Measurements from ENCODE around the gene RPS10. TPM values are rescaled to one million over a fixed set of nuclear protein-coding genes. Genes with fewer than 3 reads are reported as not detected.

RPS10 gene
- total and polyA plus RNA-seq, 2 experiments from 2014 or later: 518 to 1,824 TPM

DNA sequence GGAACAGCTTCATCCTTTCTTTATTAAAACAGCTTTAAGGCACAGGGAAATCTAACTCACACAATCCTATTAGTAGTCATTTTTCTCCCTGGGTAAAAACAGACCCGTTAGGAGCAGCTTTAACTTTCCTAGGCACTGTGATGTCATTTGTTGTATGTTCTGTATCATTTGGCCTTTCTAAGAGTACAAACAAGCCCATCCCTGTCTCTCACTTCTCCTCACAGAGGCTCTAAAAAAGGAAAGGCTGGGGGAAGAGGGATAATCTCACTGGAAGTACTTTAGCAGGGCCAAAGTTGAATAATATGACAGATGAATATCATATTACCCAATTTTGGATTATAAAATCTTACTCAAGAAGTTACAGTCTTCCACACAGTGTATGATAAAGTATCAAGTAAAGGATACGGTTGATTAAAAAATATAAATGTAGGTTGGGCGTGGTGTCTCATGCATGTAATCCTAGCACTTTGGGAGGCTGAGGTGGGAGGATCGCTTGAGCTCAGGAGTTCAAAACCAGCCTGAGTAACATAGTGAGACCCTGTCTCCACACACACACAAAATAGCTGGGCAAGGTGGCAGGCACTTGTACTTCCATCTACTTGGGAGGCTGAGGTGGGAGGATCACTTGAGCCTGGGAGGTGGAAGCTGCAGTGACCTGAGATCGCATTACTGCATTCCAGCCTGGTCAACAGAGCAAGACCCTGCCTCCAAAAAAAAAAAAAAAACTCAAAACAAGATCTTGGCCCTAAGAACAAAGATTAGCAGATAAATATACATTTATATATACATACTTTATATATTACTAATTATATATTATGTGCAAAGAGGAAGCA is 41.3 kb downstream of the RPS10 start:
- Histone ChIP-seq H3K79me2 (peaks cover 91% of the 10 kb centered on the region), H3K4me3 (no peak overlapping the region), H3K27me3 (no peaks in the 10 kb centered on the region), H3K4me1 (ENCODE audit: insufficient read depth) (peaks cover 19% of the 10 kb centered on the region), H2AFZ (no peak overlapping the region), H3K9me3 (ENCODE audit: low read depth) (no peaks in the 10 kb centered on the region), H3K9me2 (replicated peaks; ENCODE audit: insufficient read depth) (no peaks in the 10 kb centered on the region), H3K36me3 (replicated peaks; ENCODE audit: insufficient read depth, low read depth) (no peaks in the 10 kb centered on the region), H4K20me1 (ENCODE audit: insufficient read depth, poor library complexity, severe bottlenecking) (peaks cover 38% of the 10 kb centered on the region), H3K4me2 (no peak overlapping the region), H3K27ac (peak overlapping the region; percentile 75)
- no peak for DNase-seq (ENCODE audit: low spot score)
- TF ChIP-seq EZH2phosphoT487 (IDR thresholded peaks at IDR 0.05; ENCODE audit: low read depth, severe bottlenecking, unreplicated experiment): no peak
- no peak for TF ChIP-seq EZH2 (IDR thresholded peaks at IDR 0.05; ENCODE audit: borderline replicate concordance)
- TF ChIP-seq, protein P1, sequence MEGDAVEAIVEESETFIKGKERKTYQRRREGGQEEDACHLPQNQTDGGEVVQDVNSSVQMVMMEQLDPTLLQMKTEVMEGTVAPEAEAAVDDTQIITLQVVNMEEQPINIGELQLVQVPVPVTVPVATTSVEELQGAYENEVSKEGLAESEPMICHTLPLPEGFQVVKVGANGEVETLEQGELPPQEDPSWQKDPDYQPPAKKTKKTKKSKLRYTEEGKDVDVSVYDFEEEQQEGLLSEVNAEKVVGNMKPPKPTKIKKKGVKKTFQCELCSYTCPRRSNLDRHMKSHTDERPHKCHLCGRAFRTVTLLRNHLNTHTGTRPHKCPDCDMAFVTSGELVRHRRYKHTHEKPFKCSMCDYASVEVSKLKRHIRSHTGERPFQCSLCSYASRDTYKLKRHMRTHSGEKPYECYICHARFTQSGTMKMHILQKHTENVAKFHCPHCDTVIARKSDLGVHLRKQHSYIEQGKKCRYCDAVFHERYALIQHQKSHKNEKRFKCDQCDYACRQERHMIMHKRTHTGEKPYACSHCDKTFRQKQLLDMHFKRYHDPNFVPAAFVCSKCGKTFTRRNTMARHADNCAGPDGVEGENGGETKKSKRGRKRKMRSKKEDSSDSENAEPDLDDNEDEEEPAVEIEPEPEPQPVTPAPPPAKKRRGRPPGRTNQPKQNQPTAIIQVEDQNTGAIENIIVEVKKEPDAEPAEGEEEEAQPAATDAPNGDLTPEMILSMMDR (IDR thresholded peaks at IDR 0.05; ENCODE audit: poor library complexity): no peak
- WGBS (ENCODE audit: low lambda C conversion rate, missing lambda C conversion rate): 85% methylated on average over 5 of the region's 5 CpGs

DNA sequence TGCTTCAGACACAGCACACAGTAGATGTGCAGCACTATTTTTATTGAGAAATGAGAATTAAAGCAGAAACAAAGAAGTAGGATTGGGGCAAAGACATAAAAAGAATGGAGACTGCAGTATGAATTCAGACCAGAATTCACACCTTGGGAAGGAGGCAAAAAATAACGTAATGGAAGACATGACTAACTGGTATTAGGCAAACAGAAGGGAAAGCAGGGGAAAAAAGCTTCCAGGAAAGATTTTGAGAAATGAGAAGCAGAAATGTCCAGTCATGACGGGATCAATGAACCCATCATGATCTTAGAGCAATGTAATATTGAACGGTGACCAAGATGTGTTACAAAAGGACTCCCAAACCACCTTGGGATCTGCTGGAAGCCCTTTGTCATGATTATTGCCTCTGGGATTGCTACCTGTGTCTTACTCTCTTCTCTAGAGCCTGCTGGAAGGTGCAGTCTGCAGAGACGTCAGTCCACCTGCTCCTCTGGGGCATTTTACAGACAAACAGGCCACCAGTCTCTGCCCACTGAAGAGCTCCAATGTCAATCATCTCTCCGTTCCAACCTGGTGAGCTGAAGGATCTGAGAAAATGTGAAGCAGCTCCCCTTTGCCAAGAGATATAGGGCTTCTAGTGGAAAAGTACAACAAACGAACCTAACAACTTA is 42.1 kb downstream of the RPS10 start:
- no peak for TF ChIP-seq EZH2 (IDR thresholded peaks at IDR 0.05; ENCODE audit: borderline replicate concordance)
- no peak for TF ChIP-seq EZH2phosphoT487 (IDR thresholded peaks at IDR 0.05; ENCODE audit: low read depth, severe bottlenecking, unreplicated experiment)
- TF ChIP-seq, protein P1 (IDR thresholded peaks at IDR 0.05; ENCODE audit: poor library complexity): no peak
- H3K36me3 ChIP-seq (replicated peaks; ENCODE audit: insufficient read depth, low read depth): no peaks in the 10 kb centered on the region
- H3K4me1 ChIP-seq (ENCODE audit: insufficient read depth): peaks cover 19% of the 10 kb centered on the region
- H3K4me2 ChIP-seq: no peak overlapping the region
- no peak overlapping the region for H2AFZ ChIP-seq
- H3K9me2 ChIP-seq (replicated peaks; ENCODE audit: insufficient read depth): no peaks in the 10 kb centered on the region
- H3K27me3 ChIP-seq: no peaks in the 10 kb centered on the region
- H3K4me3 ChIP-seq: no peak overlapping the region
- no peak for DNase-seq (ENCODE audit: low spot score)
- H4K20me1 ChIP-seq (ENCODE audit: insufficient read depth, poor library complexity, severe bottlenecking): peaks cover 40% of the 10 kb centered on the region
- H3K79me2 ChIP-seq: peaks cover 91% of the 10 kb centered on the region
- WGBS (ENCODE audit: low lambda C conversion rate, missing lambda C conversion rate): 75% methylated on average over 6 of the region's 6 CpGs
- H3K27ac ChIP-seq: peak overlapping the region; percentile 75
- H3K9me3 ChIP-seq (ENCODE audit: low read depth): no peaks in the 10 kb centered on the region

DNA sequence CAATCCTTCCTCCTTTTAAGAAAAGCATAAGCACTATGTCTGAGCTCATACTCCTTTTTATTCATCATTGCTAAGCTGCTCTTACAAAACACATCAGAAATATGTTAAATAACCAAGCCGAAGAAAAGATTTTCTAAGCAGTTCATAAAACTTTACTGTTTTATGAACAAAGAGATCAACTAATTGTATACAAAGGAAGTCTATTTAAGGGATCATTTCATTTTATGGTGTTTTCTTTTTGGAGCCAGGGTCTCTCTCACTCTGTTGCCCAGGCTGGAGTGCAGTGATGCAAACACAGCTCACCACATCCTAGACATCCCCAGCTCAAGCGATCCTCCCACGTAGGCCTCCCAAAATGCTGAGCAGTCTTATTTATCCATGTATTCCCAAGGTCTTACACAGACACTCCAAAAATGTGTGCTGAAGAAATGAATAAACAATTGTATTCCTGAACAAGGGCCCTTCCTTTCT is 42.7 kb downstream of the RPS10 start:
- Histone ChIP-seq H3K4me1 (ENCODE audit: insufficient read depth) (peaks cover 19% of the 10 kb centered on the region), H3K9me2 (replicated peaks; ENCODE audit: insufficient read depth) (no peaks in the 10 kb centered on the region), H2AFZ (no peak overlapping the region), H3K9me3 (ENCODE audit: low read depth) (no peaks in the 10 kb centered on the region), H3K4me3 (no peak overlapping the region), H3K79me2 (peaks cover 91% of the 10 kb centered on the region), H3K27ac (peak overlapping the region; percentile 75), H4K20me1 (ENCODE audit: insufficient read depth, poor library complexity, severe bottlenecking) (peaks cover 36% of the 10 kb centered on the region), H3K36me3 (replicated peaks; ENCODE audit: insufficient read depth, low read depth) (no peaks in the 10 kb centered on the region), H3K4me2 (no peak overlapping the region), H3K27me3 (no peaks in the 10 kb centered on the region)
- TF ChIP-seq, protein P1 (IDR thresholded peaks at IDR 0.05; ENCODE audit: poor library complexity): no peak
- TF ChIP-seq EZH2 (IDR thresholded peaks at IDR 0.05; ENCODE audit: borderline replicate concordance) (no peak), EZH2phosphoT487 (IDR thresholded peaks at IDR 0.05; ENCODE audit: low read depth, severe bottlenecking, unreplicated experiment) (no peak)
- DNase-seq (ENCODE audit: low spot score): peak; percentile 35
- WGBS (ENCODE audit: low lambda C conversion rate, missing lambda C conversion rate): 31% methylated on average over 3 of the region's 3 CpGs
